NCI-H1417 treated with DMSO at 0.1 percent for 48 hours (cell line): ENCODE measurements around the gene STX11.

ENCODE experiments used
- DNase-seq: peaks from one replicate; lab custom pipeline; 2025; lab: John Stamatoyannopoulos, UW

STX11 gene

DNA sequence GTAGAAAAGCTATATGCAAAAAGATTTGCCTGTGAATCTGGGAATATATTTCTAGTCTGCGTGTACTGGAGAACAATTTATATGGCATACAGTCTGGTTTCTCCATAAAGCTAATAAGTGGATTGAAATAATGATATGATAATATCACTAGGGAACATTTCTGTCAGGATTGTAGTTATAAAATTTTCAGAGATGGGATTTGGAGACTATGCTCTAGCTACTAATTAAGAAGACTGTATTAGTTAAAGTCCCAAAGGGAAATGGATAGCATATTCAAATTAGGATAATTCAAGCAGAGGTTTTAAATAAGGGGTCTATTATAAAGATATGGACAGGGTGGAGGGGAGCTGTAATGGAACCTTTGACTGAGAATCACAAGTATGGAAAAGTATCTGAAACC lies 7.2 kb upstream of the STX11 start:
- DNase-seq = no peak

DNA sequence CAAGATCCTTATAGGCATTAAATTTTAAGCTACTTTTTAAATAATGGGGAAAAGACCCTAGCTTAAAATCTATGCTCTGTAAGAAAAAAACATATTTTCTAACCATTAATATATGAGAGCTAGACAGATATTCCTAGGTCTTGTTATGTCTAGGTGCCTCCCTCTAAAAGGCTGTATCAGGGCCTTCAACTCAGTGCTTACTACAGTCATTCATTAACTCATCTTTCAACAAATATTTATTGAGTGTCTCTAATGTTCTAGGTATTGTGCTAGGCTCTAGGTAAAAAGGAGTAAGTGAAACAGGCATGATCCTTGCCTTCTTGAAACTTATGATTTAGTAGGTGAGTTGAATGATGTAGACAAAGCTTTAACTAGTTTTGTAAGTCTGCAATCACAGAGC lies 6.4 kb upstream of the STX11 start:
- no peak for DNase-seq

DNA sequence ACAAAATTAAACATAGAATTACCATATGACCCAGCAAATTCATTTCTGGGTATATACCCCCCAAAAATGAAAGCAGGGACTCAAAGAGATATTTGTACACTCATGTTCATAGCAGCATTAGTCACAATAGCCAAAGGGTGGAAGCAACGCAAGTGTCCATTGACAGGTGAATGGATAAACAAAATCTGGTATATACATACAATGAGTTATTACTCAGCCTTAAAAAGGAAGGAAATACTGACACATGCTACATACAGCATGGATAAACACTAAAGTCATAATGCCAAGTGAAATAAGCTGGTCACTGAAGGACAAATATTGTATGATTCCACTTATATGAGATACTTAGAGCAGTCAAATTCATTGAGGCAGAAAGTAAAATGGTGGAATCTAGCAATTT lies 5.3 kb upstream of the STX11 start:
- no peak for DNase-seq

DNA sequence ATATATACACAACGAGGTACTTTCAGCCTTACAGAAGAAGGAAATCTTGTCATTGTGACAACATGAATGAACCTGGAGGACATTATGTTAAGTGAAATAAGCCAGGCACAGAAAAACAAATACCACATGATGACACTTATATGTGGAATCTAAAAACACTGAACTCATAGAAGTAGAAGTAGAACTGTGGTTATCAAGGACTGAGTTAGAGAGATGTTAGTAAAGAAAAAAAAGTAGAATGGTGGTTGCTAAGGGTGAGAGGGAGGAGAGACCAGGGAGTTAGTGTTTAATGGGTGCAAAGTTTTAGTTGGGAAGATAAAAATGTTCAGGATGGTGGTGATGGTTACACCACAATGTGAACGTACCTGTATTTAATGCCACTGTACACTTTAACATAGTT lies 4.8 kb upstream of the STX11 start:
- no peak for DNase-seq

DNA sequence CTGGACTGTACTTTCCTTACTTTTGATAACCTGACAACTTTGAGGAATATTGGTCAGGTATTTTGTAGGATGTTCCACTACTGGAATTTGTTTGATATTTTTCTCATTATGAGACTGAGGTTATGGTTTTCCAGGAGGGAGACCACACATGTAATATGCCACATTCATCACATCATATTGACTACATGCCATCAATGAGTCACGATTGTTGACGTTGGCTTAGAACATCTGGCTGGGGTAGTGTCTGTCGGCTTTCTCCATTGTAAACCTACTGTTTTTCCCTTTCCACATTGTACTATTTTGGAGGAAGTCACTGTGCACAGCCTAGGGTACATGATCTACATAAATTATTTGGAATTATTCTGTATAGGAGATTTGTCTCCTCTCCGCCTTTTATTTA lies 1.4 kb upstream of the STX11 start:
- no peak for DNase-seq

DNA sequence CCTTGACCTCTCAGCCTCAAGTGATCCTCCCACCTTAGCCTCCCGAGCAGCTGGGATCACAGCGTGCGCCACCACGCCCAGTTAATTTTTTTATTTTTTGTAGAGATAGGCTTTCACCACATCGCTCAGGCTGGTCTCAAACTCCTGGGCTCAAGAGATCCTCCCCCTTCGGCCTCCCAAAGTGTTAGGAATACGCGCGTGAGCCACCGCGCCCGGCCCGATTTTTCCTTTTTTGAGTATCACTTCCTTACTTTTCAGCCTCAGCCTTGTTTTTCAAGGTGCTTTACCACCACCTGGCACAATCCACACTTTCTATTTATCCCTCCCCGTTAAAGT lies 791 bp upstream of the STX11 start:
- DNase-seq = no peak

DNA sequence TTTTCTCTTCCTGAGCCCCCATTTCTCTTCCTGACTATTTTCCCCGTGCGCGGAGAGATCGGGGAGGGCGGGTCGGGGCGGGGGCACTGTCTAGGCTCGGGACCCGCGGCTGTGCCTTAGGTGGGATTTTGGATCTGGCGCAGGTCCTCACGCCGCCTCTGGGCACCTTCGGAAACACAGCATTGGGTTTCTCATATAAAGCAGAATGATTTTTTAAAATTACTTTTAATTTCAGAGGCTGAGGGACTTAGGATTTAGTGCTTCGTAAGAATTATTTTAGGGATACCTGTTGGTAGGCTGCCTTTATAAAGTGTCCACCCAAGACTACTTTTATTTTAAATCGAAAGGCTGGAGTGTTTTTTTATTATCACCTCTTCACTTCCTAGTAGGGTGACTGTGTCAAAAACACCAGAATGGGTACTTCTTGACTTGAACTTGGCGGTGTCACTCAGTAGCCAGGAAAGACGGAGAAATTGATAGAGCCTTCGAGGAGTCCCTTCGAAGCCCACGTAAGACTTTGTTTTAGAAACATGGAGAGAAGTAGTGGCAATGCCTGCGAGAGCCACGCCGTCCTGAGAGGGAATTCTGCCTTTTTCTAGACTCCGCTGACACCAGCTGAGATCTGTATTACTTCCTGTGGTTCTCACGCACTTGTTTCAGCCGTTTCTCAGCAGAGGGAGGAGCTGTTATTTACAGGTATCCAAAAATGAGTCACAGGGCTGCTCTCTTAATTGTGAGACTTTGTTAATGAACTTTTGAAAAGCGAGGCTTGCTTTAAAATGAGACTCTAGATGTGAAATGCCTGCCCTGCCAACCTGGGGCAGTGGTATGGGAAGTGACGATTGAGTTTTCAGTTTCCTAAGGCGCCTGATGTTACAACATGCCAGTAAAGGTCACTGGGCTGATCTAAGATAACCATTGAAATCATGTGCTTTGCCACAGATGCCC lies 667 bp downstream of the STX11 start:
- no peak for DNase-seq

DNA sequence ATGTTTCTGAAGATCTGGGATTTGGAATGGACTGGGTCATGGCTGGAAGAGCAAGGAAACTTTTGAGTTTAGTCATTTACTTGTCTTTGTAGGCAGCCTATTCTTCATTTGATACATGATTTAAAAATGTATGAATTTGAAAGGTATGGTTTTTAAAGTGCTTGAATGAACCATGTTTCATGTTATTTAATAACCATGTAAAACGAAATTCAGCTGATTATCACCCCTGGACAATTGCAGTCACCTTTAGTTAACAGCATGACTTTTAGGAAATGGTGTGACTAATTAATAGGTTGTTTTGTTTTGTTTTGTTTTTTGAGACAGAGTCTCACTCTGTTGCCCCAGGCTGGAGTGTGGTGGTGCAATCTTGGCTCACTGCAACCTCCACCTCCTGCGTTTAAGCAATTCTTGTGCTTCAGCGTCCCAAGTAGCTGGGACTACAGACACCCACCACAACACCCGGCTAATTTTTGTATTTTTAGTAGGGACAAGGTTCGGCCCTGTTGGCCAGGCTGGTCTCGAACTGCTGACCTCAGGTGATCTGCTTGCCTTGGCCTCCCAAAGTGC lies 2.1 kb downstream of the STX11 start:
- DNase-seq = no peak

DNA sequence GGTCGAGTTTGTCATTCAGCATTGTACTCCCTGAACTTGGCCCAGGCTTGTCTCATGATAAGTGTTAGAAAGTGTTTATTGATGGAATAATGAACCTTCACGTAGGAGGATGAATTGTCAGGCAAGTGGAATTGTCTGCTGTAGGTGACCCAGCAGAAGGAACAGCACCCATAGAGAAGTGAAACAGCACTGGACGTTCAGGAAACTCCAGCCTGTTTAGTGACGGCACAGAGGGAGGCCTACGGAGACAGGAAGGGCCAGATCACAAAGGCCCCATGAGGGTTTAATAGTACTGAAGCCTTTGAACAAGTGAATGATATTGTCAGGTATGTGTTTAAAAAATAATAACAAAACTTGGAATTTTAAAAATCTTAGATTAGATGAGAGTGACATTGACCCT lies 2.9 kb downstream of the STX11 start:
- no peak for DNase-seq

DNA sequence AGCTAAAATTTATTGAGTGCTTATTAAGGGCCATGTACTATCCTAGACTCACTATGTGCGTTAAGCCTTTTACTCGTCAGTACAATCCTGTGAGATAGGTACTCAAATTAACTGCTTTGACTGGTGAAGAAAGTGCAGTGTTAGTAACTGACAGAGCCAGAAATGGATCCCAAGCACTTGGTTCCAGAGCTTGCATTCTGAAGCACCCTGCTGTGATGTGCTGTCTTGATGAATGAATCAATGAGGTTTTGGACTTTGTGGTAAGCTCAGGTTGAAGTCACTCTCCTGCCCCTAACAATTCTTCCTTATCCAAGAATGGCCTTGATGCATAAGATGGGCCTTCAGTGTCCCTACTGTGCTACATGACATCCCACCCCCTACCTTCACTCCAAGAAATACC lies 3.7 kb downstream of the STX11 start:
- no peak for DNase-seq

DNA sequence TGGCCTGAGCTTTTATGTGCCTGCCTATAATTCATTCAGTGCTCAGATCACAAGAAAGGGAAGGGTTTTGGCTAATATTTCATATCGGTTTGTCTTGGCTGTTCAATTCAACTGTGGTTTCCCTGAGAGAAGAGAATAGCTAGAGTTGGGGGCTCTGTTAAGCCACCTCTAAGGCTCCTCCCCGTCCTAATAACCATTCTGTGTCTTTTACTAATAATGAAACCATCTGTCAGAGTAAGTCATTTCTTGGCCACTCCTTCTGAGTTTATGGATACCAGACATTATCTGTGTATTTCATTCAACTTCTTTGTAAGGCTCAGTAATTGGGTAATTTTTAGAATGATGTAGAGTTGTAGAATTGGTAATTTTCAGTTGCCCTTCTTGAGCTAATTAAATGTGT lies 5.2 kb downstream of the STX11 start:
- no peak for DNase-seq

DNA sequence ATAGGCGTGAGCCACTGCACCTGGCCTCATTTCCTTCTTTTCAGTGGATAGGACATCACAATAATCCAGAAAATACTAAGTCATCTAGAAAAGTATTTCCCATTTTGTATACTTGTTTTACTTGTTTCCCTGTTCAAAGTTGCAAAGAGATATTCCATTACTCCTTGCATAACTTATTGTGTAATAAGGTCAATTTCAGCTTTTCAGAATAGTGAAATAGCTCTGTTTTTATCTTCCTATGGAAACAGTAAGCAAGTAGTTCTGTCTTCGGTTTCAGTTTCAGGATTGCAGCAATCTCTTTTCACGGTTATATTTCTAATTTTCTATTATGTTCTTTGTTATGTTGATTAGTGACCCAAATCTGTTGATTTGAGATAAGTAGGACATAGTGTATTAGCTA lies 6.0 kb downstream of the STX11 start:
- DNase-seq = no peak

DNA sequence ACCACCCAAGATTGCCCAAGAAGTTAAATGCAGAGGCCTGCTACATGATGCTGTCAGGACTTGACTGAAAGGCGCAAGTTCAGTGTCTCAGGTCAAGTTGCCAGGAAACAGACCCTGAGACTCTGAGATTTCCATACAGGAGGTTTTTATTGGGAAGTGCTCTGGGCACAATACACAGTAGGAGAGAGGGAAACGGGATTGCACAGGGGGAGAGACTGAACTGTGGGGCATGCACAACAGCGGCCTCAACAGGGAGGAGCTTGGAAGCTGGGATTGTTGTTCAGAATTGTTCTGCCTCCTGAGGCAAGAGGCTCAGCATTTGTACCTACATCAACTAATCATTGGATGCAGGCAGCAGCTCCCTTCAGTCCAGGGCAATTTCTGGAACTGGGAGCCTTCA lies 6.7 kb downstream of the STX11 start:
- no peak for DNase-seq

DNA sequence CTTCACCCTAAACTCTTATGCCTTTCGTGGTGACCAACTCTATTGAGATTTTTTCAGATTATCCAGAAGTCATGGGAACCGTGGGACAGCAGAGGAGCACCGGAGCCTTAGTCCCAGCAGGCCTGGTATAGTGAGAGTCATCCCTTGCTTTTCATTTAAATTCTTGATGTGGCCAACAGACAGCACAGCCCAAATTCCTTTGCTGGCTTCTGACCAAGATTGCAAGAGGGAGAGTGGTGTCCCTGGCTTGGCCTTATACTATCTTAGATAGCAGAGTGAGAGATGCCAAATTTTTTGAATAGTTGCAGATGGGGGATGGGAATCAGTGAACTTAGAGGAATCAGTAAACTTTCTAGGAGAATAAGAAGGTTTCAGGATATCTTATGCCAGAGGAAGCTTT lies 7.8 kb downstream of the STX11 start:
- DNase-seq = no peak

DNA sequence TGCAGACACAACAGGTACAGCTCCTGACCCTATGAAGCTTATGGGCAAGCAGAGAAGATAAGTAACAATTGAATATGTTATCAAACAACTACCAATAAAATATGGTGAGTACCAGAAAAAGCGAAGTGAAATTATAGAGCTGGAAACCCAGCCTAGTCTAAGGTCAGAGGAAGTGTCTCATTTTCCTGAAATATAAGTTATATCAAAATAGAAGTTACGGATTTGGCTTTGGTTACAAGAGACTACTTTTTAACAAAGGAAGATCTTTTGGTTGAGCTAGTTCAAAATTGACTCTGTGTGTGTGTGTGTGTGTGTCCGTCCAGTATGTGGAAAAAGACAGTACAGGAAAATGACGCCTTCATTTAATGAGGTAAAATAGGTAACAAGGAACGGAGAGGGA lies 8.9 kb downstream of the STX11 start:
- no peak for DNase-seq

DNA sequence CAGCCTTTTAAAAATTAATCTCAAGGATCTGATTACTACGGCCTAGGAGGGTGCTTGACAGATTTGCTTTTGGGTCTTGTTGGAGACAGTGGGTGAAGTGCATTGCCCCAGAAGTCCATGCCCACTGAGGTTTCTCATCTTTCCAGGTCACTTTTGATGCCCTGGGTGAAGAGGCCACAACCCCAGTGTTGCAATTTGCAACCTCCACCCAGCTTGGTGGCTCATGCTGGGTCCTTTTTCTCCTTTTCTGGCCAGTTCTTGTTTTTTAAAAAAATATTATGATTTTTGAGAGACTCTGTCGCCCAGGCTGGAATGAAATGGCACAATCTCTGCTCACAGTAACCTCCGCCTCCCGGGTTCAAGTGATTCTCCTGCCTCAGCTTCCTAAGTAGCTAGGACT lies 9.4 kb downstream of the STX11 start:
- no peak for DNase-seq

DNA sequence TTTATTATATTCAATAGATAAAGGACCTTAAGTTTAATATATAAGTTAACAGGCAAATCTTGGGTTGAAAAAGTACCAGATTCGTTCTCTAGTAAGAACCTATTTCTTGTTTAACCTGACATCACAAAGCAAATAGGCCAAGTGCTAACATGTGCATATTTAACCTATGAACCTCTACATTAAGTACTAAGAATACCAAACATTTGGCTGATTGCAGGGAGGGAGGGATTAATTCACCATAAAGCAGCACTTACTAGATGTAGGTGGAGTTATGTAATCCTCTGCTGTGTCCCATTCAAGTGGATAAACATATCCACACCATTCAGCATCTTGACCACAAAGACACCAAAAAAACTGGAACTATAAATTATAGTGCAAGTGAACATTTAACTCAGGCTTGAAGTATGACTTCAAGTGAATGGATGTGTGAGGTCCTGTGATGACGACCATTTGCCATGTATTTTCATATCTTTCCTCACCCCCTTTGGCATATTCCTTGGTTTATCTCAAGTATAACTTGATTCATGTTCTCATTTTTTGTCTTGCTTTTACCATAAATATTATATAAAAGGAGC lies 10.2 kb downstream of the STX11 start:
- DNase-seq = no peak

DNA sequence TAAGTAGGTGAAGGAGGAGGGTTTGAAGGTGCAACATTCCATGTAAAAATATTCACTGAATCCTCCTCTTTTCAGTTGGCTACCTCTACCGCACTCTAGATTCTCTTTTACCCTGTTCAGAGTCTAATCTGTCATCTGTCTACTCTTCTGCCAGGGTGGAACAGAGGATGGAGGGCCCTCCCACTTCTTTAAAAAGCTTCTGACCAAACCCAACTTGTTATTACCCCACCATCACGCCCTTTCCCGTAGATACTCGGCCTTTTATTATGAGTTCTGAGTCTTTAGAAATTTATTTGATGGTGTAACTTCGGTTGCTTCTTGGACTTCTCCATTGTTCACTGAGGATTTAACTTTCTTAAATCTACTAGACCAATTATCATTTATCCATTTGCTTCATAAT lies 11.7 kb downstream of the STX11 start:
- DNase-seq = no peak

DNA sequence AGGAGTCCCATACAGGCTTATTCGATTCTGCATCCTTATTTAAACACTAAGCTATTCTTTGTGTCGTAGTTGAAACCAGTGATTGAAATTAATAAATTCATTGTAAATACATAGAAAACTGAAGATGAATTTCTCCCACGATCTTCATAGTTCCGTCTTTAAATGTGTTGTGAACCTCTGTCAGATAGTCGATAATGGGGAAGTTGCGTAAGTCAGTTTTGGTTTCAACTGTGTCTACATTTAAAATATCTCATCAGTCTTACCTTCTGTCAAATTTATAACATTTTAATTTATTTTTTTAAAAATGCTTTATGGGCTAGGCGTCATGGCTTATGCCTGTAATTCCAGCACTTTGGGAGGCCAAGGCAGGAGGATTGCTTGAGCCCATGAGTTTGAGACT lies 12.7 kb downstream of the STX11 start:
- no peak for DNase-seq

DNA sequence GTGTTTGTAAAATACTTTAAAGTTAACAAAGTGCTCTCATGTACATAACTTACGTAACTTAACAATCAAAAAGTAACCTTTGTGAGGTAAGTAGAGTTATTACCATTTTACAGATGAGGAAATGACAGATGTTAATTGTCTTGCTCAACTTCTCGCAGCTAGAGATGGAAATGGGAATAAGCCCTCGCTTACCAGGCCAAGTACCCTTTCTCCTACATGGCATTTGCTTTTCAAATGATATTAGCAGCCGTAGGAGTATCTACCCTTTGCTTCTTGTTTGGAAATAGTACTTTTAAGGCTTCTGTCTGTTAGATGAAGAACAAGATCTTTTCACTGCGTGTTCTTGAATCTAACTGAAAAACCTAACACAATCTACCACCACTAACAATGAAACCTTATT lies 15.5 kb downstream of the STX11 start:
- DNase-seq = no peak

DNA sequence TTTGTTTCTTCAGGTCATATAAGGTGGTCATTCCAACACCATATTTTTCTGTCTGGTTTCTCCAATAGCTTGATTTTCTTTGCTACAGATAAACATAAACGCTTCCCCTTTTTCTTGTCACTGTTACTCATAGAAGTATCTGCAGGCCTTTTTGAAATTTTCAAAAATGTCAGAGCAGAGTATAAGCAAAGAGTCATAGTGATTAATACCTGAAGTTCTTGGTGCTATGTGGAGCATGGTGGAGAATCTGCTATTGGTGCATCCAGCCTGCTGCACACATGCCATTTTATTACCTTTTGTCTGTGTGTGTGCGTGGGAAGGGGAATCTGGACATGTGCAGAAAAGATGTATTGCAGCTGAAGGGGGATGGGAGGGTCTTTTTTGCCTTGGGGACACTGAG lies 19.7 kb downstream of the STX11 start:
- DNase-seq = no peak

DNA sequence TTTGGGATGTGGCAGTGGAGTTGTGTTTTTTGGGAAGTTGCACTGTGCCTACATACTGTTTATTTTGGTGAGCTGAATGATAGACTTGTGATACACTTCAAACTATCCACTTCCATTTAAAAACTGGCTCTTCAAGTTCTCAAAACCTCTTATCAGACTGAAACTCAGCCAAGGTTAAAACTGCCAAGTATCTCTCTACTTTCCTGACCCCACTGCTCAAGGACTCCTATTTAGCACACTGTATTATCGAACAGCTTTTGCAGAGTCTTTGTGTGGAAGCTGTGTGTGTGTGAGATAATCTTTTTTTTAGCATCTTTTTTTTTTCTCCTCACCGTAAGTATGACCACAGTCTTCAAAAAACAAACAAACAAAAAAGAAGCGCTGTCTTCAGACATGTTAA lies 21.1 kb downstream of the STX11 start:
- no peak for DNase-seq

DNA sequence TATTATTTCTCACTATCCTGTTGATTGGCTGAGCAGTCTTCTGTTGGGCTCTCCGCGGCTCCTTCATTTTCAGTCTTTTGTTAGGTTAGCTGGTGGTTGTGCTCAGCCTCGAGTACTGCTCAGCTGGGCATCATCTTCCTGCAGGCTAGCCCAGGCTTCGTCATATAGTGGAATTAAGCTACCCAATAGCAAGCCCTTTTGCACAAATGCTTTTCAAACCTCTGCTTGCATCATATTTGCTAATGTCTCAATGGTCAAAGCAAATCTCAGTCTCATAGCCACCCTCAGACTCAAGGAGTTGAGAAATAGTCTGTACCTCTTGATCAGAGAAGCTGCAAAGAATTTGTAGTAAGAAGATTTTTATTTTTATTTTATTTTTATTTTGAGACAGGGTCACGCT lies 23.7 kb downstream of the STX11 start:
- no peak for DNase-seq

DNA sequence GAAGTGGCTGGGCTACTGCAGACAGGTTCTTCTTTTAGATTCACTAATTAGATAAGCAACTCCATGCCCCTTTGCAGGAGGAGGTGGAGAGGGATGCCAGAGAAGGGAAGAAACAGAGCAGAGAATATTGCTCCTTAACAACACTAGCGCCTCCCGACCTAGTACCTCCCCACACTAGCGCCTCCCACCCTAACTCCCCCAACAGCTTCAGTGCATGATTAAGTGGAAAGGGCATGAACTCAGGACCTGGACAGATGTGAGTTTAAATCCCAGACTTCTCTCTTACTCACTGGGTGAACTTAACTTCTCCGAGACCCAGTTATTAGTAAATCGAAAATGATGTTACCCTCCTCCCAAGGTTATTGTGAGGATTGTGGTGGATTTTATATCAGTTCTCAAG lies 25.7 kb downstream of the STX11 start:
- DNase-seq = no peak
